WTC11 (cell line): ENCODE results near the gene ELOVL1. TPM values are rescaled to one million over a fixed set of nuclear protein-coding genes. Genes with fewer than 3 reads are reported as not detected.

Experiments used
- ATAC-seq: fragments of 200-7000 bp; cut with Tn5 transposase; 2 replicates; pipeline ENCODE4 v1.10.0; 2021; ENCODE audit warnings: mild to moderate bottlenecking, moderate library complexity
- Bru-seq: library from RNA; stranded (reverse); fragments of 400-500 nt; gene quantifications from one replicate; lab custom pipeline; 2021; lab: Mats Ljungman, UMichigan
- CTCF ChIA-PET: fragments of 300-600 bp; sonication (Branson Sonifier 250); formaldehyde crosslinking; loops from one replicate; lab custom pipeline; 2021; ENCODE audit warnings: antibody characterized with exemption; lab: Charles Lee
- POLR2A ChIA-PET: fragments of 350-600 bp; sonication (Branson Sonifier 250); formaldehyde crosslinking; loops from one replicate; lab custom pipeline; 2021; ENCODE audit warnings: antibody characterized with exemption; lab: Charles Lee
- DNase-seq: peaks from one replicate; pipeline ENCODE4 v3.0.0; 2021; ENCODE audit warnings: low spot score
- H3K27ac Mint-ChIP-seq: 2 replicates; pipeline ENCODE4 v1.8.0; 2021; ENCODE audit warnings: mixed read lengths
- H3K27me3 Mint-ChIP-seq: 2 replicates; pipeline ENCODE4 v1.8.0; 2021; ENCODE audit warnings: low read depth, mild to moderate bottlenecking, moderate library complexity, mixed read lengths
- H3K36me3 Mint-ChIP-seq: 2 replicates; pipeline ENCODE4 v1.8.0; 2021; ENCODE audit warnings: mixed read lengths
- H3K4me1 Mint-ChIP-seq: 2 replicates; pipeline ENCODE4 v1.8.0; 2022; ENCODE audit warnings: mixed read lengths
- H3K4me3 Mint-ChIP-seq: 2 replicates; pipeline ENCODE4 v1.8.0; 2021; ENCODE audit warnings: mild to moderate bottlenecking, moderate library complexity, mixed read lengths
- H3K9me3 Mint-ChIP-seq: 2 replicates; pipeline ENCODE4 v1.8.0; 2021; ENCODE audit warnings: mixed read lengths
- ATF2 ChIP-seq: sonication (generic); formaldehyde crosslinking; IDR thresholded peaks from 2 replicates; pipeline ENCODE4 v1.8.1; 2022; ENCODE audit warnings: low read depth, missing genetic modification reagents, borderline replicate concordance
- ATF3 ChIP-seq: sonication (generic); formaldehyde crosslinking; conservative IDR thresholded peaks from 2 replicates; pipeline ENCODE4 v1.8.1; 2022; ENCODE audit warnings: mild to moderate bottlenecking, missing genetic modification reagents
- E2F5 ChIP-seq: sonication (generic); formaldehyde crosslinking; IDR thresholded peaks from 2 replicates; pipeline ENCODE4 v1.8.1; 2022; ENCODE audit warnings: mild to moderate bottlenecking, moderate library complexity, missing genetic modification reagents
- FOXP1 ChIP-seq: sonication (generic); formaldehyde crosslinking; IDR thresholded peaks from 2 replicates; pipeline ENCODE4 v1.8.0; 2022; ENCODE audit warnings: missing genetic modification reagents, mild to moderate bottlenecking, moderate library complexity, borderline replicate concordance
- KAT7 ChIP-seq: sonication (generic); formaldehyde crosslinking; IDR thresholded peaks from 2 replicates; pipeline ENCODE4 v1.8.1; 2023; ENCODE audit warnings: missing genetic modification reagents, mild to moderate bottlenecking, borderline replicate concordance
- NR2C2 ChIP-seq: sonication (generic); formaldehyde crosslinking; IDR thresholded peaks from 2 replicates; pipeline ENCODE4 v1.8.0; 2022; ENCODE audit warnings: mild to moderate bottlenecking, missing genetic modification reagents
- PRDM15 ChIP-seq: sonication (generic); formaldehyde crosslinking; IDR thresholded peaks from 2 replicates; pipeline ENCODE4 v1.8.0; 2022; ENCODE audit warnings: missing genetic modification reagents
- SMAD3 ChIP-seq: sonication (generic); formaldehyde crosslinking; IDR thresholded peaks from 2 replicates; pipeline ENCODE4 v1.8.0; 2022; ENCODE audit warnings: missing genetic modification reagents, mild to moderate bottlenecking, borderline replicate concordance
- SP1 ChIP-seq: sonication (generic); formaldehyde crosslinking; conservative IDR thresholded peaks from 2 replicates; pipeline ENCODE4 v1.8.1; 2022; ENCODE audit warnings: missing genetic modification reagents
- TCF7 ChIP-seq: sonication (generic); formaldehyde crosslinking; IDR thresholded peaks from 2 replicates; pipeline ENCODE4 v1.8.0; 2022; ENCODE audit warnings: mild to moderate bottlenecking, low read depth, missing genetic modification reagents, moderate library complexity
- ZNF138 ChIP-seq: sonication (generic); formaldehyde crosslinking; conservative IDR thresholded peaks from 2 replicates; pipeline ENCODE4 v1.8.1; 2022; ENCODE audit warnings: mild to moderate bottlenecking, moderate library complexity, missing genetic modification reagents
- ZNF263 ChIP-seq: sonication (generic); formaldehyde crosslinking; IDR thresholded peaks from 2 replicates; pipeline ENCODE4 v1.8.1; 2022; ENCODE audit warnings: low read depth, mild to moderate bottlenecking, moderate library complexity, missing genetic modification reagents
- ZNF317 ChIP-seq: sonication (generic); formaldehyde crosslinking; IDR thresholded peaks from 2 replicates; pipeline ENCODE4 v1.8.1; 2023; ENCODE audit warnings: low read depth, mild to moderate bottlenecking, moderate library complexity, missing genetic modification reagents, borderline replicate concordance
- ZNF532 ChIP-seq: fragments of 250-450 bp; sonication (Bioruptor Pico); IDR thresholded peaks from 2 replicates; pipeline ENCODE4 v1.9.0; 2021; ENCODE audit warnings: mild to moderate bottlenecking, borderline replicate concordance
- ZNF671 ChIP-seq: fragments of 250-450 bp; sonication (Bioruptor Pico); IDR thresholded peaks from 2 replicates; pipeline ENCODE4 v1.8.0; 2021; ENCODE audit warnings: mild to moderate bottlenecking
- long read RNA-seq, 3 experiments: library from RNA in 1 of 3; library from capped mRNA in 1 of 3; library from polyadenylated mRNA in 1 of 3; unstranded in 2 of 3; stranded (forward) in 1 of 3; transcript quantifications; one replicate each; pipeline ENCODE4 v2.0.0, GENCODE V29; 2021
- total RNA-seq: library from RNA; stranded (reverse); gene quantifications from 3 replicates; pipeline ENCODE4 v1.2.3, GENCODE V29; 2021
- TF ChIP-seq, protein P1 (sequence below): sonication (generic); formaldehyde crosslinking; IDR thresholded peaks from 2 replicates; pipeline ENCODE4 v1.8.0; 2023; ENCODE audit warnings: missing genetic modification reagents
- TF ChIP-seq, protein P2 (sequence below): fragments of 250-450 bp; sonication (Bioruptor Pico); IDR thresholded peaks from 2 replicates; pipeline ENCODE4 v1.8.0; 2021; ENCODE audit warnings: mild to moderate bottlenecking
- TF ChIP-seq, protein P3 (sequence below): sonication (generic); formaldehyde crosslinking; IDR thresholded peaks from 2 replicates; pipeline ENCODE4 v1.8.1; 2023; ENCODE audit warnings: mild to moderate bottlenecking, missing genetic modification reagents

The ELOVL1 gene
- total RNA-seq, result 22.6 to 26.6 TPM (median 24.1 TPM) in 3 replicates
- percentile 64 among the genes with signal in this experiment for Bru-seq, nascent RNA
- long read RNA-seq, experiment 1, transcript ELOVL1-212 (7 exons, 828 nt), result minor isoform, 6 of 81 reads
- long read RNA-seq, experiment 1, transcript ELOVL1-201 (8 exons, 1,477 nt), result major isoform, 46 of 81 reads
- long read RNA-seq, experiment 1, partial matches to known transcripts, result 1 of 81 reads
- long read RNA-seq, experiment 1, other reads (novel, unspliced or antisense), result 19 of 81 reads
- long read RNA-seq, experiment 2, transcript ELOVL1-201 (8 exons, 1,477 nt), result major isoform, 11 of 29 reads
- long read RNA-seq, experiment 2, partial matches to known transcripts, result 3 of 29 reads
- long read RNA-seq, experiment 2, other reads (novel, unspliced or antisense), result 10 of 29 reads
- long read RNA-seq, experiment 3, transcript ELOVL1-201 (8 exons, 1,477 nt), result major isoform, 19 of 45 reads
- long read RNA-seq, experiment 3, transcript ELOVL1-216 (8 exons, 1,625 nt), result minor isoform, 6 of 45 reads
- long read RNA-seq, experiment 3, partial matches to known transcripts, result 1 of 45 reads
- long read RNA-seq, experiment 3, other reads (novel, unspliced or antisense), result 15 of 45 reads

GRCh38 chr1:43367904-43368645 lies at the start of gene ELOVL1:
TSS of gene ELOVL1 (minus strand) at chr1:43368011. CDS start at chr1:43365609, 2,402 bp downstream.
- Mint-ChIP-seq H3K9me3 (no peaks in the 10 kb centered on the region), H3K36me3 (peaks cover 15% of the 10 kb centered on the region), H3K4me1 (peaks cover 23% of the 10 kb centered on the region), H3K27me3 (no peaks in the 10 kb centered on the region), H3K27ac (peak within 1 kb of the TSS; percentile 97), H3K4me3 (peak within 1 kb of the TSS; percentile 81)
- ChIA-PET CTCF (interaction anchor here (1.3 to 2.5 kb wide), 5 partner anchors 10 to 82 kb away, joined by 4 to 23 read pairs (median 7); partner anchors contain the start of genes C1orf210, CDC20, MED8 and SZT2), POLR2A (interaction anchor here (0.5 to 2.1 kb wide), 6 partner anchors 9 to 98 kb away, joined by 3 to 17 read pairs (median 4); partner anchors contain the start of genes CDC20, MED8, SZT2 and TMEM125)
- DNase-seq (peak; percentile 90), ATAC-seq (peak; percentile 74)
- TF ChIP-seq ATF2 (CRISPR knock-in tag), result no peak
- peak; percentile 88 for TF ChIP-seq FOXP1 (CRISPR knock-in tag)
- TF ChIP-seq SMAD3 (CRISPR knock-in tag), result no peak
- no peak for TF ChIP-seq ZNF317 (CRISPR knock-in tag)
- peak; percentile 78; the same call in 1 of the 2 replicates for TF ChIP-seq SP1 (CRISPR knock-in tag)
- peak; percentile 64; the same call in 1 of the 2 replicates for TF ChIP-seq E2F5 (CRISPR knock-in tag)
- no peak for TF ChIP-seq ZNF671 (CRISPR knock-in tag)
- TF ChIP-seq NR2C2 (CRISPR knock-in tag), result no peak; the same call in 1 of the 2 replicates
- TF ChIP-seq, protein P1, sequence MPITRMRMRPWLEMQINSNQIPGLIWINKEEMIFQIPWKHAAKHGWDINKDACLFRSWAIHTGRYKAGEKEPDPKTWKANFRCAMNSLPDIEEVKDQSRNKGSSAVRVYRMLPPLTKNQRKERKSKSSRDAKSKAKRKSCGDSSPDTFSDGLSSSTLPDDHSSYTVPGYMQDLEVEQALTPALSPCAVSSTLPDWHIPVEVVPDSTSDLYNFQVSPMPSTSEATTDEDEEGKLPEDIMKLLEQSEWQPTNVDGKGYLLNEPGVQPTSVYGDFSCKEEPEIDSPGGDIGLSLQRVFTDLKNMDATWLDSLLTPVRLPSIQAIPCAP (CRISPR knock-in tag), result no peak
- no peak for TF ChIP-seq ZNF532
- TF ChIP-seq PRDM15 (CRISPR knock-in tag), result no peak
- 0 out of 2 replicates have a peak, but pooled peaks have one; percentile 16 for TF ChIP-seq ZNF263 (CRISPR knock-in tag)
- TF ChIP-seq, protein P2, sequence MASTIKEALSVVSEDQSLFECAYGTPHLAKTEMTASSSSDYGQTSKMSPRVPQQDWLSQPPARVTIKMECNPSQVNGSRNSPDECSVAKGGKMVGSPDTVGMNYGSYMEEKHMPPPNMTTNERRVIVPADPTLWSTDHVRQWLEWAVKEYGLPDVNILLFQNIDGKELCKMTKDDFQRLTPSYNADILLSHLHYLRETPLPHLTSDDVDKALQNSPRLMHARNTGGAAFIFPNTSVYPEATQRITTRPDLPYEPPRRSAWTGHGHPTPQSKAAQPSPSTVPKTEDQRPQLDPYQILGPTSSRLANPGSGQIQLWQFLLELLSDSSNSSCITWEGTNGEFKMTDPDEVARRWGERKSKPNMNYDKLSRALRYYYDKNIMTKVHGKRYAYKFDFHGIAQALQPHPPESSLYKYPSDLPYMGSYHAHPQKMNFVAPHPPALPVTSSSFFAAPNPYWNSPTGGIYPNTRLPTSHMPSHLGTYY, result no peak
- no peak for TF ChIP-seq ATF3 (CRISPR knock-in tag)
- no peak for TF ChIP-seq ZNF138 (CRISPR knock-in tag)
- TF ChIP-seq TCF7 (CRISPR knock-in tag), result no peak
- TF ChIP-seq KAT7 (CRISPR knock-in tag), result no peak
- TF ChIP-seq, protein P3, sequence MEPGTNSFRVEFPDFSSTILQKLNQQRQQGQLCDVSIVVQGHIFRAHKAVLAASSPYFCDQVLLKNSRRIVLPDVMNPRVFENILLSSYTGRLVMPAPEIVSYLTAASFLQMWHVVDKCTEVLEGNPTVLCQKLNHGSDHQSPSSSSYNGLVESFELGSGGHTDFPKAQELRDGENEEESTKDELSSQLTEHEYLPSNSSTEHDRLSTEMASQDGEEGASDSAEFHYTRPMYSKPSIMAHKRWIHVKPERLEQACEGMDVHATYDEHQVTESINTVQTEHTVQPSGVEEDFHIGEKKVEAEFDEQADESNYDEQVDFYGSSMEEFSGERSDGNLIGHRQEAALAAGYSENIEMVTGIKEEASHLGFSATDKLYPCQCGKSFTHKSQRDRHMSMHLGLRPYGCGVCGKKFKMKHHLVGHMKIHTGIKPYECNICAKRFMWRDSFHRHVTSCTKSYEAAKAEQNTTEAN (CRISPR knock-in tag), result 0 out of 2 replicates have a peak, but pooled peaks have one; percentile 73
